AG08396 (cell line): ENCODE results near the gene ERCC1.
"Not testable (repeated sequence)": the region's sequence is repeated elsewhere in the genome, so short reads cannot be mapped to it uniquely, and the experiment has no call there.

Experiments used
- DNase-seq: peaks from one replicate; pipeline ENCODE4 v3.0.0; 2012; ENCODE audit warnings: low spot score, mixed read lengths

Gene ERCC1

DNA sequence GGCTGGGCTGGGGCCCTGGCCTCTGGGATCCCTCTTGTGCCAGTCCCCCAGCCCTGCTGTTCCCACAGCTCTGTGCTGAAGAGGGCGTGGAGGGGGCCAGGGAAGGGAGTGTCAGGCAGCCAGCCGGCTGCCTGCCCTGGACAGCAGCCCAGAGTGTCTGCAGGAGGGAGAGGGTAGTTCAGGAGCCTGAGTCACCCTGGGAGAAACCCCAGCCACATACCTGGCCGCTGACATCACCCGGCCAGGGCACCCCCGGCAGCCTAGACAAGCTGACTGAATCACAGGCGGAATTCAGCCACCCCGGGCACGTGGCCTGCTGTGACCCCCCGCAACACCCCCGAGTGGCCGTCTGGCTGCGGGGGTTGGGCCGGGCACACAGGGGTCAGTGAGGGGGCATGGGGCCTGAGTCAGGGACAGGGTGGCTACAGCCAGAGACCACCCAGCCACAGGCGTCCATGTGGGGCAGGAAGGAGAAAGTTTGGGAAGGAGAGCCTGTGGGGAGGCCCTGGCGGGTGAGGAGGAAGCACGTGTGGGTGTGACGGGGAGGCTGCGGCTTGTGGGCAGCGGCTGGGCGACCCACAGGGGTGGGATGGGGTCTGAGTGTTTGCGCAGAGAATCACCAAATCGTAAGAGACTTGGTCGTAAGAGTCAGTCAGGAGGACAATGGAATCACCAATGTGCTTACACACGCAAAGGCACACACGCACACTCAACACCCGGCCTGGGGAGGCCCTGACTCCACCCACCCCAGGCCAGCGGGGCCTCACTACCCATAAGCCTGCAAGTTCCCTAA, 32.2 kb upstream of the ERCC1 start:
- peak; percentile 95 for DNase-seq

DNA sequence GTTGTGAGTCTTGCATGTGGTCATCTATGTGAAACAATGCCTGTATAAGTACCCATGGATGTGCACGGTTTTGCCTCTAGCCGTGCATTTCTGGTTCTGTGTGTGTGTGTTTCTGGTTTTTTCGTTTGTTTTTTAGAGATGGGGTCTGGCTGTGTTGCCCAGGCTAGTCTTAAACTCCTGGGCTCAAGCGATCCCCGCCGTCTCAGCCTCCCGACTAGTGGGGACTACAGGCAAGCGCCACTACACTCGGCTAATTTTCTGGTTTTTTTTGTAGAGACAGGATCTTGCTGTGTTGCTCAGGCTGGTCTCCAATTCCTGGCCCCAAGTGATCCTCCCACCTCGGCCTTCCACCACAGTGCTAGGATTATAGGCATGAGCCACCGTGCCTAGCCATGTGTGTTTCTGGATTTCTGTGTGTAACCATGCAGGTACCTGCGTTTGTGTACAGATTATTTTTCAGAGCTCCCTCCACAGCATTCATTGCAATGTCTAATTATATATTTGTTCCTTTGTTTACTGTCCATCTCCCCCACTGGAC, 28.2 kb upstream of the ERCC1 start:
- DNase-seq: no peak

DNA sequence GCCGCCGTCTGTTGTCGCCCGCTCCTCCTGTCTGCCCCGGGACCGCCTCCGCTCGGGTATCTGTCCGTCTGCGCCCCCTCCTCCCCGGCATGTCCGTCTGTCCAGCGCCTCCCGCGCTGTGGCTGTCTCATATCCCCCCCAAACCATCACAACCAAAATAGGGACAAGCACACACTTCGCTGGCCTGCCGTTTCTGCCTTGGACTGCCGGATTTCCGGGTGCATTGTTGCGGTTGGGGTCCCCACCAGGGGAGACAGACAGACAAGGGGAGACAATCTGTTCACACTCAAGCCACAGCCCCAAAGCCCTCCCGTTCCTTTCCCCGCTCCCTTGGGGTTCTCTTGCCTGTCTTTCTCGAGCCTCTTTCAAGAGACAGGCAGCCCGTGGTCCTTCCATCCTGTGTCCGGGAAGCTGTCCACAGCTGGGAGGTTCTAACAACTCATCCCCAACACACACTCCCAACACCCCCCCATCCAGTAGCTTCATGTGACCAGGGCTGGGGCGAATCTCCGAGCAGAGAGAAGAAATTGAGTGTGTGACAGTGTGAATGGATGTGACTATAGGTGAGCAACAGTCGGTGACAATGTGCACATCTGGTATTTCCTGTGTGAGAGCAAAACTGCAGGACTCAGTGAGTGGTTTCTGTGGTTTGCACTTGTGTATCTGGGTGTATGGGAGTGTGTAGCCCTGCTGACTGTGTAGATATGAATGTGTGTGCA, 27.6 kb upstream of the ERCC1 start:
- peak; percentile 62 for DNase-seq

DNA sequence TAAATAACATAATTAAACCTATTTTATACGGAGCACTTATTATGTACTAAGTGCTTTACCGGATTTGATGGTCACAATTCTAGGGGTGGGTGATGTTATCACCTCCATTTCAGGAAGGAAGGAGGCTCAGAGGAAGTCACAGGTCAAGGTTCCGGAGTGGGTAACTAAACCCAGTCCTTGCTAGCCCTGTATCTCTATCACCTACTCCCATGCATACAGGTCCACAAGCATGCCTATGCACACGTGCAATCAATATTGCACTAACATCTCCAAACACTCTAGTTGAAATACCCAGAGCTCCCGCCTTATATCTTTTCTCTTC, 26.3 kb upstream of the ERCC1 start:
- DNase-seq: no peak

DNA sequence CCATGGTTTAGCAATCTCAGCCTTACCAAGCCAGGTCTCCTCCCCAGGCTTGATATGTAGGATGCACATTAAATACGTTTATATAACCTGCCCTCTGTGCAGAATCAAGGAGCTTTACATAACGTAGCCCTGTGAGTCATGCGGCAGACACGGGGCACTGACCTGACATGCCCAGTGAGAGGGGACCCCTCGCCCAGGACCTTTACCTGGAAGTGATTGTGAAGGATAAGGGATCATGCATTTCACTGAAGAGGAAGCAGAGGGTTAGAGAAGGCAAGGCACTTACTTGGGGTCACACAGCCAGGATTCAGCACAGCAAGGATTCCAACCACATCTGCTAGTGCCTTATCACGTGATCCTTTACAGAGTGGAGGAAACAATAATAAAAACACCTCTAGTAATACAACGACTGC, 25.2 kb upstream of the ERCC1 start:
- DNase-seq: no peak

DNA sequence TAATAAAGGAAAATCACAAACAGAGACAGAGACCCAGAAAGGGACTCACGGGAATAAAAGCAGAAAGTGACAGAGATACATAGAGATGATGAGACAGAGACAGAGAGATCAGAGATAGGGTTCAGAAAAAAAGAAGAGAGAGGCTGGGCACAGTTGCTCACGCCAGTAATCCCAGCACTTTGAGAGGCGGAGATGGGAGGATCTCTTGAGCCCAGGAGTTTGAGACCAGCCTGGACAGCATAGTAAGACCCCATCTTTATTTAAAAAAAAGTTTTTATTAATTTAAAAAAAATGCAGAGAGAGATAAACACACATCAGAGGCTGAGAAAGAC, 24.7 kb upstream of the ERCC1 start:
- no peak for DNase-seq

DNA sequence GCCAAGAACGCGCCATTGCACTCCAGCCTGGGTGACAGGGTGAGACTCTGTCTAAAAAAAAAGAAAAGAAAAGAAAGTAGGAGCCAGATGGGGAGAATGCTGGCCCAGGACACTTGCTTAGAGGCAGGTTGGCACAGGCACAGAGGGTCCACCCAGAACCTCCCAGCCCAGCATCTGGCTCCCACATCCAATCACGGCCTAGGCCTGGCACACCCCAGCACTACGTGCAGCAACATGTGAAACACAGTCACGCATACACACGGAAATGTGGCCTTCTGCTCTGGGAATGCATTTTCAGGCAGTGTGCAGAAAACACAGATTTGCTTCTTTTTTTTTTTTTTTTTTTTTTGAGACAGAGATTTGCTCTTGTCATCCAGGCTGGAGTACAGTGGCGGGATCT, 23.2 kb upstream of the ERCC1 start:
- DNase-seq: no peak

DNA sequence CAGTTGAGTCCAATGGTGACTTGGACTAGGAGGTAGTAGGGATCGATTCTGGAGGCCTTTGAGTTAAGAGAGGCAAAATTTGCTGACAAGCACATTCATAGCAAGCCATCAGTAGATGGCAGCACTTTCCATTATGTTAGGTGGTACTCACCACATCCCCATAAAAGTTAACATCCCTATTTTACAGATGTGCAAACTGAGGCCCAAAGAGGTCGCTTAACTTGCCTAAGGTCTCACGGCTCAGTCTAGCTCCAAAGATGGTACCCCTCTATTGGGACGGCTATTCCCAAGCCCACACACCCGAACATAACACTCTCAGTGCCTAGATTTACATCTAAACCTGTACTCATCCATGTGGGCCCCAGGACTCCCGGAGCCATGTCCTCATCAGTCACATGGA, 22.6 kb upstream of the ERCC1 start:
- DNase-seq: peak; percentile 33

DNA sequence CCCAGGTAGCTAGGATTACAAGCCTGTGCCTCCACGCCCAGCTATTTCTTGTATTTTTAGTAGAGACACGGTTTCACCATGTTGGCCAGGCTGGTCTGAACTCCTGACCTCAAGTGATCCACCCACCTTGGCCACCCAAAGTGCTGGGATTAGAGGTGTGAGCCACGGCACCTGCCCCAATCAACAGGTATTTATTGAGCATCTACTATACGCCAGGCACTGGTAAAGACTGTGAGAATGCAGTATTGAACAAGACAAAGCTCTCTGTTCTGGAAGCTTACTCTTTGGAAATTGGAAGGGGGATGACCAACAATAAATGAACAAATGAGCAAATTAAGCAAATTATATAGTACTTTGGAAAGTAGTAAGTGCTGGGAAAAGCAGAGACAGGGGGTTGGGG, 21.4 kb upstream of the ERCC1 start:
- DNase-seq: no peak

DNA sequence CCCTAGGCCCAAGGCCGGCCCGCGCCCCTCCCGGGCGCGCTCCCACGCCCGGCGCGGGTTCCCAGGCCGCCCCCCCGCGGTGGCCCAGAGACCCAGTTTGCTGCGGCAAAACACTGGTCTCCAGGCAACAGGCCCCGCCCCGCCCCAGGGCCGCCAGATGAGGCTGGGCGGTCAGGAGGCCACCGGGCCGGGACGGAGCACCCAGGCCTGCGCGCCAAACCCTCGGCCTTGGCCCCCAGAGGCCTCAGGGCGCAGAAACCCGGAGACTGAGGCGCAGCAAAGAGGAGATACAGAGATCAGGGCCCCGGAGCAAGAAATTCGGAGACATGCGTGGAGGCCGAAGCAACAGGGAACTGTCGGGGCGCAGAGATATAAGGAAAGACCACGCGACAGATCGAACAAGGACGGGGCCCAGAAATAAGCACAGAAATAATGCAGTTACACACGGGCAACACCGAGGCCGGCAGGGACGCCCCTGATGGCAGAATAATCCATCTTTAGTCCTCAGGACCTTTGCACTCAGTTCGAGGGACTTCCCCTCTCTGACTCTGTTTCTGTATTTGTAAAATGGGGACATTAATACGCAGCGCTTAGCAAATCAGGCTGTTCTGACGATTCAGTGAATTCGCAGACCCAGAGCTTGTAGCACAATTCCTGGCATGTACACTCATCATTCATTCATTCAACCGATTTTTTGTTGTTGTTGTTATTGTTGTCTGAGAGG, 20.8 kb upstream of the ERCC1 start:
- DNase-seq: peak; percentile 94

DNA sequence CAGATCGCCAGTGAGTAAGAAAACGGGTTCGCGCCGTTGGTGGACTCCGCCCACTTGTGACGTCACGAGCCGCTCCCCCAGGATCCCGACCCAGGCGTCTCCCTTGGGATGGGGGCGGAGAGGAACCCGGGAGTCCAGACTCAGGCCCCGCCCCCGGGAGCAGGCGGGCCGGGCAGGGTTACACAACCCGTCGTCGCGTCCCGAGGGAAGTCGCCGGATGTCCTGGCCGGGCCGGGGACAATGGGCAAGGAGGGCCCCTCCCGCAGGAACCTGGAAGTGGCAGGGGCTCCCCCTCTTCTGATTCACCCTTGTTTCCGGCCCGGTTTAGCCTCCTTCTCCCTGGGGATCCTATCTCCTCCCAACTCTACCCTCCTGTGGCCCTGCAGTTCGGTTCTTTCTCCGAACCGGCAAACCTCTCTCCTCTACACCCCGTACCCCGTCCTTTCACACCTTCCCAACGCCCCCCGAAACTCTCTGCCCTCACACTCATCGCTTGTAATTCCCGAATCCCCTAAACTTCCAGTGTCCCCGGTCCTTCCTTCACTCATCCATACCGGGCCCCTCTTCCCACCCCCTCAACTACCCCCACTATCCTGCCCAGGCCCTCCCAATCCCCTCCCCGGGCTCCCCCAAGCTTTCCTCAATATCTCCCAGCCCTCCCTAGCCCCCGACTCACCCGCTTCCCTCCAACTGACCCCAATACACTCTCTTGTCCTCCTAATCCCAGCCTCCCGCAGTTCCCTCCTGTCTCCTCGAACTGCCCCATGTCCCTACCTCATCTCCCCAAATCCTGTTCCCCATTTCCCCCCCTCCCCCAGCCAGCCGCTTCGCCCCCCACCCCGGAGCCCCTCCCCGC, 20.0 kb upstream of the ERCC1 start:
- peak; percentile 97 for DNase-seq

DNA sequence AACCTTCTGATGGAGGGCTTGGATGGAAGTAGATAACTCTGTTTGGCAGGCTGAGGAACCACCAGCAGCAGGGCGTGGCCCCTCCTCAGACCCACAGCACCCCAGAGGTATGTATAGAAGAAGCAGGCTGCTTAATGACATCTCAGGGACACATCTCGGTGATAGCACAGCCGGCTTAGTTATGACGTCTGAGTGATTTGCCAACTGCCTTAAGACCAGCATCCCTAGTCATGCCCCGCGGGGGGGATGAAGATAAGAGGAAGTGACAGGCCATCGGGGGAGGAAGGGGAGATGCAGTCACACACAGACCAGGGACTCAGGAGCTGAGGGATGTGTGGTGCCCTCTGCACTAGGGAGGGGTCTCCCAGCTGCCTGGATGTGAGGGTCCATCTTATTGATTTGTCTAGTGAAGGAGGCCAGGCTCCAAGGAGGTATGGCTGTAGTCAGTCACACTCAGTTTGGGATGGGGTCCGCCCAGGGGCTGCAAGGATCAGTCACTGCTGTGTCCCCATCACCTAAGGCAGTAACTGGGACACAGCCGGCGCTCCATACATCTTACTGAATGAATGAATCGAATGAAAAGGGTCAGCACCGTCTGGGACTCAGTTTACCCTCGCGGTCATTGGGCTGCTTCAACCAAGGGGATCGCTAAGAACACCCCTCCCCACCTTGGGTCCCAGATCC, 19.2 kb upstream of the ERCC1 start:
- DNase-seq: no peak

DNA sequence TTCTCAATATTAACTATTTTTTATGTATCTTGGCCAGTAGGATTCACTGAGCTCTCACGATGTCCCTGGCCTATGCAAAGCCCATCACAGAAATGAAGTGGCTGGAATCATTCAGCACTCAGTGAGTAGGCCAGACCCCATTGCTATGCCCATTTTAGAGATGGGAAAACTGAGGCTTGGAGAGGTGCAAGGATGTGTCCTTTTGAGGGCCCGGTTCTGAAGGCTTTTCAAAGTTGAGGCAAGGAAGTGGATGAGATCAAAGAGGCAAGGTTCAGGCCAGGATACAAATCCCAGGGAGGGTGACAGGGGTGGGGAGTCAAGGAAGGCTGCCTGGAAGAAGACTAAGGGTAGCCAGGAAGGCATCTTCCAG, 18.7 kb upstream of the ERCC1 start:
- DNase-seq: no peak

DNA sequence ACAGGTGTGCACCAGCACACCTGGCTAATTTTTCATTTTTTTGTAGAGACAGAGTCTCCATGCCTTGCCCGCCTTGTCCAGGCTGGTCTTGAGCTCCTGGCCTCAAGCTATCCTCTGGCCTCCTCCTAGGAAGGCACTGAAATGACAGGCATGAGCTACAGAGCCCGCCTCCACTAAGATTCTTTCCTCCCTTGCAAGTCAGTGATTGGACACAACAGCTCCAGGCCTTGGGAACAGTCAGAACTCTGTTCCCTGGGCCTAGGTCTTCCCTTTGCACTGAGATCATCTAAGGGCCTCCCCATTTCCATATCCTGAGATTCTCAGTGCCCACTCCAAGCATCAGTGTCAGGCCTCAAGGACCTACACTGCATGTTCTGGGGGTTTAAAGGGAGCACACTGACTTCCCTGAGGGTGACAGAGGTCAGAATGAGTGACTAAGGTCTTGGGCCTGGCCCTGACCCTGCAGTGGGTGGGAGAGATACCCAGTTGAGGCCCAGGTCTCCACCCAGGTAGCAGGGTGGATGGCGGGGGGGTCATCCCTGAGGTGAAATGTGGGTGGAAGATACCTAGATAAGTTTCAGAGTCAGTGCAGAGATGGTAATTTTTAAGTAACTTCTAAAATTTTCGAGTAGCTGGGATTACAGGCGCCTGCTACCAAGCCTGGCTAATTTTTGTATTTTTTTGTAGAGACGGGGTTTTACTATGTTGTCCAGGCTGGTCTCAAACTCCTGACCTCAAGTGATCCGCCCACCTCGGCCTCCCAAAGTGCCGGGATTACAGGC, 17.3 kb upstream of the ERCC1 start:
- peak; percentile 61 for DNase-seq

DNA sequence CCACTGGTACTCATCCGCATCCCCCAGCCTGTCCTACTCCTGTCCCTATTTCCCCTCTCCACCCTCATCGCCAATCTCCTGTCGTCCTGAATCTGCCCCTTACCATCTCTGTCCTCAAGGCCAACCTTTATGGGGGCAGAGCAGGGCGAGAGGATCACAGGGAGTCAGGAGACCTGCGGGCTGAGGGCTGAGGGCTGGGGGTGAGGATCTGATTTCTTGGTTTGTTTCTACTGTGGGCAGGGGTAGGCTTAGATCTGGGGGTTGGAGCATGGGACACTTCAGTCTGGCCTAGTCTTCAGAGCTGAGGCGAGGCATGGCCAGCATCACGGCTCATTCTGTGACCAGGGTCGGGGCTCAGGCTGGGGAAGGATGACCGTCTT, 16.5 kb upstream of the ERCC1 start:
- no peak for DNase-seq

DNA sequence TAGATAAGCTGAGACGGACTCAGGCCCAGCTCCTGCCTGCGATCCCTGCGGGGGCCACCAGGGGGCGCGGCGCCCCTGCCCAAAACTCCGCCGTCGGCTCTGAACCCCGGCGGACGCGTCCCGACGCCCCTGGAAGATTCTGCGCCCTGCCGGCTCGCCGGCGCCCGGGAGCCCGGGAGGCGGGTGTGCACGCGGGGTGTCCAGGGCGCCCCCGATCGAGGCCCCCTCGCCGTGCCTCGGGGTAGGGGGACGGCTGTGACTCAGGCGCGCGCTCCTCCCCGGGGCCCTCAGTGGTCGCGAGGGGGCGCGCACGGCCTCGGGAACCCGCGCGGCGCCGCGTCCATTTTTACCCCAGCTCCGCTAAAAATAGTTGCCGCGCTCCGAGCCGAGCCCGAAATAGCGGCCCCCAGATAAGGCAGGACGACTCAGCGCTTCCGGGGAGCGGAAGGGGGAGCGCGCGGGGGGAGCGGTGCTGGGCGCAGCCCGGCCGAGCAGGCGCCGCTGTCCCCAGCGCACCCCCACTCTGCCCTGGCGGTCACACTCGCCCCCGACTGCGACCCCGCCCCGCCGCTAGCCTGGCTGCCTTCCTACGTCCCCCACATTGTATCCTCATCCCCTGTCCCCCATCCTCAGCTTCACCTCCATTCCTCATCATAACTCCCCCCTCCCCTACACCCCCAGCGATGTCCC, 16.0 kb upstream of the ERCC1 start:
- peak; percentile 86 for DNase-seq

DNA sequence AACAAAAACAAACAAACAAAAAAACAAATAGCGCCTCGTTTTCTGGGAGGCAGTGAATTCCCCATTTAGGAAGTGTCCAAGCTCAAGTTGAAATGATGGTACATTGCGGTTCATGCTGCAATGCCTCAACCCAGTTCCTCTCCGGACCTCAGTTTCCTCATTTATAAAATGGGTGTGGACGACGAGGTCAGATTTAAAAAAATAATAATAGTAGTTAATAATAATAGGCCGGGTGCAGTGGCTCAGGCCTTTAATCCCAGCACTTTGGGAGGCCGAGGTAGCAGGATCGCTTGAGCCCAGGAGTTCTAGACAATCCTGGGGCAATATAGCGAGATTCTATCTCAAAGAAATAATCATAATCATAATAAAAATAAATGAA, 15.5 kb upstream of the ERCC1 start:
- DNase-seq: no peak

DNA sequence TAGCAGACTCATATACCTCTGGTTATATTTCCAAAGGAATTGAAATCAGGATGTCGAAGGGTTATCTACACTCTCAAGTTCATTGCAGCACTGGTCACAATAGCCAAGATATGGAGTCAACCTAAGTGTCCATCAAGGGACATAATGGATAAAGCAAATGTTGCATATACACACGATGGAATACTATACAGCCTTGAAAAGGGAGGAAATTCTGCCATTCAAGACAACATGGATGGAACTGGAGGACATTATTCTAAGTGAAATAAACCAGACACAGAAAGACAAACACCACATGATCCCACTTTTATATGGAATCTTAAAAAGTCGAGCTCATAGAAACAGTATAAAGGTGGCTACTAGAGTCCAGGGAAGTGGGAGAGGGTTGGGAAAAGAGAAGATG, 13.6 kb upstream of the ERCC1 start:
- no peak for DNase-seq

DNA sequence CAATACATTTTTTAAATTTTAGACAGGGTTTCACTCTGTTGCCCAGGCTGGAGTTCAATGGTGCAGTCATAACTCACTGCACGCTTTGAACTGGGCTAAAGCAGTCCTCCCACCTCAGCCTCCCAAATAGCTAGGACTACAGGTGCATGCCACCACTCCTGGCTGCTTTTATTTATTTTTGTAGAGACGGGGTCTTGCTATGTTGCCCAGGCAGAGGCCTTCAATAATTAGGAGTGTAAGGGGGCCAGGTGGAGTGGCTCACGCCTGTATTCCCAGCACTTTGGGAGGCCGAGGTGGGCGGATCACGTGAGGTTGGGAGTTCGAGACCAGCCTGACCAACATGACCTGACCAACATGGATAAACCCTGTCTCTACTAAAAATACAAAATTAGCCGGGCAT, 8.8 kb upstream of the ERCC1 start:
- not testable (repeated sequence) for DNase-seq

DNA sequence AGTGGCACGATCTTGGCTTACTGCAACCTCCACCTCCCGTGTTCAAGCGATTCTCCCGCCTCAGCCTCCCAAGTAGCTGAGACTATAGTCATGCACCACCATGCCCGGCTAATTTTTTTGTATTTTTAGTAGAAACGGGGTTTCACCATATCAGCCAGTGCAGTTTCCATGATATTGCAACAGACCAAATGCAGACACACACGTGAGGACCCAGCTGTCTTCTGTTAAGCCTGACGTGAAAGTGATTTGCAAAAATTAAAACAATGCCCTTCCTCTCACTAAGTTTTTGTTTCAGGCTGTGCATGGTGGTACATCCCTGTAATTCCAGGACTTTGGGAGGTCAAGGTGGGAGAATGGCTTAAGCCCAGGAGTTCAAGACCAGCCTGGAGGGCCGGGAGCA, 7.3 kb upstream of the ERCC1 start:
- DNase-seq: not testable (repeated sequence)
